GM18907 (cell line): ENCODE measurements around the gene SNED1.

Source experiments
- ATAC-seq: cut with Tn5 transposase; IDR thresholded peaks from one replicate; pipeline ENCODE4 v1.9.1; 2021; ENCODE audit warnings: mild to moderate bottlenecking, moderate library complexity; ENCODE audit not compliant: unreplicated experiment

SNED1 gene

DNA sequence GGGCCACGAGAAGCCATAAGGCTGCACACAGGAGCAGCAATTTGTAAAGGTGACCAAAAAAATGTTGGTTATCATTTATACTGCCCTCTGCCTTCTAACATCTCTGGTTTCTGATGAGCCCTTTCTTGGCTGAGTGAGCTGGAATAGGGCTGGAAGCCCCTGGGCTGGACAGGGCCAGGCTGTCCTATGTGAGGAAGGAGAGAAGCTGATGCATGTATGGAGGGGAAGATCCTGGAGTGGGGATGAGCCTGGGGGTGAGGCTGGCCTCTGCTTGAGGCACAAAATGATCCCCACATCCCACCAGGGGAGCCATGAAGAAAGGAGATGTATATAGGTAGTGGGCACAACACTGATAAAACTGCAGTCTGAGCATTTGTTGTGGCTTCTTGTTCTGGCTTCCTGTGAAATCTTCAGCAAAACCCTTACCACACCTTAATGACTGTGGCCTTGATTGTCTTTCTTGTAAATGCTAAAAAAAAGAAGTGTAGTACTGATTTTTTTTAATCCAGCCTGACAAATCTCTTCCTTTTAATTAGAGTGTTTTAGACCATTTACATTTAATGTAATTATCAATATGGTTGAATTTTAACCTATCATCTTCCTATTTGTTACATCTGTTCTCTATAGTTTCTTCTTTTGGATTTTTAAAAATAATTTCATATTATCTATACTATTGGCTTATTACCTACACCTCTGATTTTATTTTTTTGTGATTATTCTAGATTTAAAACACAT is 5.6 kb downstream of the SNED1 start:
- ATAC-seq = no peak

DNA sequence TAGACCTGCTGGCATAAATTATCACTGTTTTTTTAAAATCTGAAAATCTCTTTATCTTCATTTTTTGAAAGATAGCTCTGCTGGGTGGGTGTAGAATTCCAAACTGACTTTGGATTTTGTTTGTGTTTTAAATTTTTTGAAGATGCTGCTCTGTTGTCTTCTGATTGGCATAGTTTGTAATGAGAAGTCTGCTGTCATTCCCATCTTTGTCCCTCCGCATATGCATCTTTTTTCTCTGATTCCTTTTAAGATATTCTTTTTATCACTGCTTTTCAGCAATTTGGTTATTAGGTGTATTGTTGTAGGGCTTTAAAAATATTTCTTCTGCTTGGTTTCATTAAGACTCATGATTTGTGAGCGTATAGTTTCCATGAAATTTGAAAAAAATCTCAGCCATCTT is 7.2 kb downstream of the SNED1 start:
- no peak for ATAC-seq

DNA sequence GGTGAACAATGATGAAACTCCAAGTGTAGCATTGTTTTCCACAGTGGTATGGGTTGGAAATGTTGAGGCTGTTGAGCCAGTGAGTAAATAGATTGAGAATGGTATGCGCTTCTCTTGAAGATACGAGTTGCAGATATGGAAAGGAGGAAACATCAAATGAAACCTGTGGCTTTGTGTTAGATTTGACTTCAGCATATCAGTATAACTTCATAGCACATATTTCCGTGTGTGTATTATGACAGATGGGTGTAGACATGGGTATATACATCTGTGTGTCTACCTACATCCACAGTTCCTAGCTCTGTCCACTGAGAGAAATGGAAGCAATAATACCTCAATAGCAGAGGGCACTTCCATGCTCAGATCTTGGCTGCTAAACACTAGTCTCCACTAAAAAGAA is 8.0 kb downstream of the SNED1 start:
- ATAC-seq = no peak

DNA sequence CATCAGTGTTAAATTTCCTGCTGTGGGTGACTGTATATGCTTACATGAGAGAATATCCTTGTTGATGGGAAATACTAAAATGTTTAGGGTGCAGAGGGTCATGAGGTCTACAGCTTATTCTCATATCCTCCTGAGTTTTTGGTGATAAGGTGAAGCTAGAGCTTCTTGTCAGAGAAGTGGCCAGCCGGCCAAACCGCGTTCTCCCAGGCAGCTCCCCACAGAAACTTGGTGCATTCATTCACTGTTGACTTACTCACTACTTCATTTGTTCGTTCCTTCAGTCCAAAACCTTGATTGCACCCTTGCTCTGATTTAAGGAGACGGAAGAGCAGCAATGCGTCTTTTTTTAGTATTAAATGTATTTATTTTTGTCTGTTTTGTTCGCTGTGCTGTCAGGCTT is 8.7 kb downstream of the SNED1 start:
- ATAC-seq = no peak

DNA sequence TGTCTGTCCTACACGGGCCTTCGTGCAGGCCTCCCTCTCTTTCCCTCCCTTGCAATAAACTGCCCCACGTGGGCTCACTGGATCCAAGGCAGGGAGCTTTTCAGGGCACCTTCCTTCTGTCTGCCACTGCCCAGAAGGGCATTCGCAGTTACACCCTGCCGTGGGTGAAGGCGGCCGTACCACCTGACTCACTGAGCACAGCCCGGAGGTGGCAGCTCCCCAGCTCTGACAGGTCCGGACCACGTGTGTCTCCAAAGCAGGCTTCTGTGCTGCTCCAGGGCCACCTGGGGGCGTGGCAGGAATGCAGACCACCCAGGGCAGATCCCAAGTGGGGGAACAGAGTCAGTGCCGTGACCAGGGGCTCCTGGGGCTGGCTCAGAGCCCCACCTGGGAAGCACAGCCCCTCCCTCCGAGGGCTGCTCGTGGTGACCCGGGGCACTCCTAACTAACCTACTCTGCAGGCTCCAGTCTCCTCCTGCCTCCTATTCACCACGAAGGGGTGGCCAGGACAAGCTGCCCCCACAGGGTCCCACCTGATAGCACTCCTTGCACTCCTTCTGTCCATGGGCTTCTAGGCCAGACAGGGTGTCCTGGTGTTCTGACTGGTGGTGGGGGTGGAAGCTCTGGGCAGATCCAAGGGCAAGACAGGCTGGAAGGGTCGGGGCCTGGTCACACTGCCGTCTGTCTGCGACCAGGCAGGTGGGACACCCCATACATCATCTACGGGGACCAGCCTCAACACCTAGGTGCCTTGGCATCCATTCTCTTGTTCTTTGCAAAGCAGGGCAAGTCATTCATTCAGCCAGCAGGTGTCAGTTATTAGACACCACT is 9.7 kb downstream of the SNED1 start:
- ATAC-seq = no peak

DNA sequence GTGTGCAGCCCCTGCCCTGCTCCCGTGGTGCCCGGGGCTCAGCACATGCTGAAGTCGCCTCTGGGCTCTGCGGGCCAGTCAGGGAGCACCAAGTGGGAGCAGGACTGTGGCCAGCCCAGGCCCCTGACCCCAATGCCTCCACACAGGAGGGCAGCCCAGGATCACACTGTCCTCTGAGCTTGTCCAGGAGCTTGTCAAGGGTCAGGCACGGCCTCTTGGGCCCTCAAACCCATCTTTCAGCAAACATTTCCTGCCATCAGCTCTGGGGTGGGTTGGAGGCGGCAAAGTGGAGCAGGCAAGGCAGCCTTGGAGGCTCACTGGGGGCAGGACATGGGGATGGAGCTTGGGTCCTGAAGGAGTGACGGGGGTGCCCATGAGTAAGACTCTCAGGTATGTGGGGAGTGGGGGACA is 10.3 kb downstream of the SNED1 start:
- ATAC-seq = no peak

DNA sequence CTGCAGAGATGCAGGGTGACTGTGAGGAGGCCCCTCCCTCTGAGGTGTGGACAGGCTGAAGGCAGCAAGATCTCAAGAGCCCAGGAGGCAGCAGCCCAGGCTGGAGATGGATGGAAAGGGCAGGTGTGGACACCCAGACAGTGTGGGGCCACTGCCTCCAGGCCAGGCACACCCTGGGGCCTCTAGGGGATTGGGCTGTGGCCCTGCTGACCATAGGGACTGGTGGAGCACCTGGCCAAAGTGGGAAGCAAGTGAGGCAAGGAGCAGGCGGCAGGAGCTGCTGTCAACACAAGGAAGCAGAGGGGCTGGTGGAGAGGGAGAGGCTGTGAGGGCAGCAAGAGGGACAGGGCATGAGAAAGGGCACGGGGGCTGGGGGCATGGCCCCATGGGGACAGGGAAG is 10.8 kb downstream of the SNED1 start:
- no peak for ATAC-seq

DNA sequence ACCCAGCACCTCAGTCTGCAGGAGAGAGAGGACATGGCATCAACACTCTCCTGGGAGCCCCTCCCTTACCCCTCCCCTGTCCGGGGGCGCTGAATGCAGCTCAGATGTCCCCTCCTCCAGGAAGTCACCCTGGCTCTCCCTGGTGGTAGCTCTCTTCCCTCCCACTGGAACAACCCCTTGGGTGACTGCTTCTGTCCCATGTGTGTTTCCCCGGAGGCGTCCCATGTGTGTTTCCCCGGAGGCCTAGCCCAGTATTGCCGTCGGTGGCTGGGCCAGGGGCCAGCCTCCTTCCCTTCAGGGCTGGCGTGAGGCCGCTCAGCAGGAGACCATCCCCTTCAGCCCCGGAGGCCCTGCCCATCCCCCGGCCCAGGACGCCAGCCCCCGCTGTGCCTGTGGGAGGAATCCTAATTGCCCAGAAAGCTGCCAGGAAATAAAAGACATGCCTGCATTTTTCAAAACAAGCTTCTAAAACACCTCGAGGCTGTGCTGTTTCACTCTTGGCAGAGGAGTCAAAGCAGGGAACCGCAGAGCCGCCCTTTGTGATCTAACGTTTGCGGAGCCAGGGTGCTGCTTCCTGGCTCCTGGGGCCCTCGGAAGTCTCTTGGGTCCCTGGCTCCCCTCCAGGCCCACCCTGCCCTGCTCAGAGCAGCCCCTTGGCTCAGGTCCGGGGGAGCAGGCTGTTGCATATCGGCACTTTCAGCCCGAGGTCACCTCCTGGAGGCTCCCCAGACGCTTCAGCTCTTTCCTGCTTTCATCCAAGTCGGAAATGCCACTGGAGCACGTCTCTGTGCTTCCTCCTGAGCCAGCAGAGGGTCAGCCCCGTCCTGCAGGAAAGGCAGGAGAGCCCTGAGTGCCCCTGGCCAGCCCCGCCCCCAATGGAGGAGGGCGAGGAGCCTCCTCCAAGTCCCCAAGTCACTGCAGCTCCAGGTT is 11.4 kb downstream of the SNED1 start:
- ATAC-seq = no peak

DNA sequence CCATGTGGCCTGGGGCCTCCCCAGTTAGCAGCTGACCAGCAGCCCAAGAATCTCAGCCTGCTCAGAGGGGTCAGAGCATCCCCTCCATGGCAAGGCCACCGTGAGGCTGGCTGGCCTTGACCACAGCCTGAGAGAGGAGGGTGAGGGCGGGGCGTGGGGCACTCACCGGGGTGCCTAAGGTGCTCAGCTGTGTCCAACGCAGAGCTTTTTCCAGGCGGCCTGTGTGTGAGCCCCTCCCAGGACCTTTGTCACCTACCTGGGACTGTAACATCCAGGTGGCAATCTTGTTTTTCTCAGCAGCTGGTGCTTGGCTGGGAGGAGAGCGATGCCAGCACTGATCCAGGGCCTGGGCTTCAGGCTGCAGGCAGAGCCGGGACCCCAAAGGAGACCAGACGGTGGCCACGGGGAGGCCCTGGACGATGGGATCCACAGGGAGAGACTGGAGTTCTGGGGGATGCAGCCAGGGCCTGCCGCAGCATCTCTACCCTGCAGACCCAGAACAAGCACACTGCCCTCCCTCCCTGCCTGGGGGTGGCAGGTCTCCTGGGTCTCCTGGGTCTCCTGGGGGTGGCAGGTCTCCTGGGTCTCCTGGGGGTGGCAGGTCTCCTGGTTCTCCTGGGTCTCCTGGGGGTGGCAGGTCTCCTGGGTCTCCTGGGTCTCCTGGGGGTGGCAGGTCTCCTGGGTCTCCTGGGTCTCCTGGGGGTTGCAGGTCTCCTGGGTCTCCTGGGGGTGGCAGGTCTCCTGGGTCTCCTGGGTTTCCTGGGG is 12.3 kb downstream of the SNED1 start:
- no peak for ATAC-seq

DNA sequence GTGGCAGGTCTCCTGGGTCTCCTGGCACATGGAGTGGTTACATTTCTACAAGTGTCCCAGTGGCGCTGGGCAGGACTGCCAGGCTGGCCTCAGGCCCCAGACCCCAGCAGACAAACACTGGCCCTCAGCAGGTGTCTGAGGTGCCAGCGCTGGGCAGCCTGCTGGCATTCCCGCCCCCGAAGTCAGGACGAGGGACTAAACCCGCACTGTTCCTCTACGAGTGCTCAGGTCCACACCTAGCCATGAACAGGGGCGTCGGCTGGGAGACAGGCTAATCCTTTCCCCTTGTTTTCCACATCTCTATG is 12.8 kb downstream of the SNED1 start:
- no peak for ATAC-seq

DNA sequence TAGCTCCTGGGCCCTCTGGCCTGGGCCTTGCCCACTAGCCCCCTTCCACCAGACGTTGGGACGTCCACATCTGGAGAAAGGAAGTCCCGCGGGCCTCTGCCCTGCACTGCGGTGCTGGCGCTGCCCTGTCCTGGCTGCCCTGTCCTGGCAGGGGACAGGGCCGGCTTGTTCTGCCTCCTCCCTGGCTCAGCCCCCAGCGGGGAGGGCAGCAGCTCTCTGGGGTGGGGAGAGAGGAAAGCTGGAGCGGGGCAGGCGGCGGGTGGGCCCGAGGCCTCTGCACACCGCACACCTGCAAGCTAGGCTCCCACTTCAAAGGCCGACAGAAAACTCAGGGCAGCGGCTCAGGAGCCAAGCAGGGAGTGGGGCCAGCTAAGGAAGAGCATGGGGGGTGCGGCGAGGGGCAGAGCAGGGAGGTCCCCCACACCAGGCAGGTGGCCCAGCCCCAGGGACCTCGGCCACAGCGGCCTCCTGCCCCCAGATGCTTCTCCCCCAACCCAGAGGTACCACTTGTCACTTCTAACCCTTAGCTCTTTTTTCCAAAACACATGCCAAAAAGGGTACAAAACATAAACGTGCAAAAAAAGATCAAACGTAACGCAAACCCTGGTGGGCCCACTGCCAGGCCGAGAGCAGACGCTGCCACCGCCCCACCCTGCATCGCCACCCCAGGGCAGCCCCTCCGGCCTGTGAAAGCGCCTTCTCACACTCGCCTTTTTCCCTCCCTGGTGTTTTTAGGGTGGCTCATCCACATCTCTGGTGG is 13.5 kb downstream of the SNED1 start:
- ATAC-seq = no peak

DNA sequence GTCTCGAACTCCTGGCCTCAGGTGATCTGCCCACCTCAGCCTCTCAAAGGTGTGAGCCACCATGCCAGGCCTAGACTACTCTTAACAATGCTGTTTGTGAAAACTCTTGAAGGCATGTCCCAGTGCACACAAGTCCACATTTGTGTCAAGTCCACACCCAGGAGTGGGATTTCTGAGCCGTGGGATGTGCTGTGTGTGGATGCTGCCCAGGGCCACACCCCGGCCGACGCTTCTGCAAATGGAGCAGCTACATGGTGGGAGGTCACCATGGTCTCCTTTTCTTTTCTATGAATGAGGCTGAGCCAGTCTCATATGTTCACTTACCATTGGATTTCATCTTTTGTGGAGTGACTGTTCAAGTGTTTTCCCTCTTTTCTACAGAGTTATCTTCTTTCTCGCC is 15.8 kb downstream of the SNED1 start:
- no peak for ATAC-seq

DNA sequence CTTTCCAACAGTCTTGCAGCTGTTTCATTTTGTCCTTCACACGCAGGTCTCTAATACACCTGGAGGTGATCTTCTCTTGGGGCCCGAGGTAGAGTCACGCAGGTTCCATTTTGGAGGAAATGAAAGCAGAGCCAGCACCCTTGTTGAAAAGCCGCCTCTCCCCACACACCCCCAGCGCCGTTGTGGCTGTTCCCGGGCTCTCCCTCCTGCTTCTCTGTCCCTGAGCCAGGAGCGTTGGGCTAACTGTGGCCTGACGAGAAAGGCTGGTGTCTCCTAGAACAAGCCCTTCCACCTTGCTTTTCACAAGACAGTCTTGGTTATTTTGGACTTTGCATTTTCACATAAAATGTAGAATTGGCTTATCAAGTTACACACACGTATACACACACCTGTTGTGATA is 16.3 kb downstream of the SNED1 start:
- no peak for ATAC-seq

DNA sequence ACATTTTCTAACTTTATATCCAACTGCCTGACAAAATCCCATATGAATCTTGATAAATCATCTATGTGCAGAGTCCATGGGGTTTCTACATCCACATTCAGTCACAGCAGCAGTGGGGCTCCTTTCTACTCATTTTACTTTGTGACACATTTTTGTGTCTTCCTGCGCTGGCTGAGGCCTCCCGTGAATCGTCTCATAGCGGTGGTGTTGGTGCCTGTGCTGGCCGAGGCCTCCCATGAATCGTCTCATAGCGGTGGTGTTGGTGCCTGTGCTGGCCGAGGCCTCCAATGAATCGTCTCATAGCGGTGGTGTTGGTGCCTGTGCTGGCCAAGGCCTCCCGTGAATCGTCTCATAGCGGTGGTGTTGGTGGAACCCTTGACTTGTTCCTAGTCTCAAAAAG is 17.0 kb downstream of the SNED1 start:
- no peak for ATAC-seq

DNA sequence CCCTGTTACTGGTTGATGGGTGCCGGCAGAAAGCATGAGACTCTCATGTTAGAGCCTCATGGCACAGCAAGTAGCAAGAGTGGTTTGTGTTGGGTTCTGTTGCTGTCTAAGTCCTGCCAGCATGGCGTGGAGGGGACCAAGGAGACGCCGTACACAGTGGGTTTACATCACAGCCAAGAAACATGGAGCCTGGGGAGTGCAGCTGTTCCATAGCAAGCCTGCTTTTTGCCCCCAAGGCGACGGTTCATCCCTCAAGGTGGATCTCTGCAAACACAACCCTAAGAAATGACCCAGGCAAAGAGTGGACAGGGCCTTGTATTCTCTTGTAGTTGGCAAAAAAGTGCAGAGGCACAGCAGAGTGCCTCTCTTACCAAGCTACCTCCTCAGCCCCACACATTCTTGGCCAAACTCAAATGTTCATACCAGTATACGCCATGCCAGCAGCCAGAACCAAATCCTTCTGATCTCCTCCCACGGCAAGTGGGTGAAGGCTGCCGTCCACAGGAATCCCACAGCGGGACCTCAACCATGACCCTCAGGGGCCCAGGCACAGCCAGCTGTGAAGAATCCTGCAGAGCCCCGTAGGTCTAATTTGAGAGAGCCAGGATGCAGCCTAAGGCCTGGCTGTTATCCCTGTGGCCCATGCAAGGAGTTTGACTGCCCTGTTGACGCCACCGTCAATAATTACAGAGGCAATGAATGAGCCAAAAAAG is 19.0 kb downstream of the SNED1 start:
- ATAC-seq = no peak

DNA sequence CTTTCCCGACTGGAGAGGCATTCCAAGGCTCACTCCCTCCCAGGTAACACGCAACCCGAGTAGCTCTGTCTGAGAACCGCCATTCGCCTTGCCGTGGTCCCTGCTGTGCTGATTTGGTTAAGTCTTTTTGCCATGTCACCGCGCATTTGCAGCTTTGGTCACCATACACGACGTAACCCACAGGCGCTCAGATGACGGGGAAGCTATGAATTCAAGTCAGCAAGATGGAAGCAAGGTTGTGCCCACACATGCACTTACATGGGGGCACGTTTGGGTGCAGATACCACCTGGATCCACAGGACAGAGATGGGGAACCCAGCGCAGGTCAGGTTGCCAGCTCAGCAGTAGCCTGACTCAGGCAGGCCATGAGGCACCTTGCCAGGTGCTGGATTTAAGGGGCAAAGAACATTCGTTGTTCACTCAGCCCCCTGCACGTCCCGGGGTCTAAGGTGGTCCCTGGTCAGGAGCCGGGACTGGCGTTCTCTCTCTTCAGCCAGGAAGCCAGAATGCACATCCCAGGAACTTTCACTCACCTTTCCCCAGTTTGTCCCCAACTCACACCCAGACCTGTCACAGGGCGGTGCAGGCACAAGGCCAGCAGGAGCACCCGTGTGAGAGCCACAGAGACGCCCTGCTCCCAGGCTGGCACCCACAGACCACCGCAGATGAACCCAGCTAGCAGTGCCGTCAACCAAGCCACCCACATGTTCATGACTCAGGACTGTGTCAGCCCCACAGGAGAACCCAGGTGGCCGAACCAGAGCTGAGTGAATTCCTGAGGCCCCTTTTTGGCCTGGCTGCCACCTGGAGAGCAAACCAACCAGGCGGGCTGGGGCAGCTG is 19.9 kb downstream of the SNED1 start:
- ATAC-seq = no peak

DNA sequence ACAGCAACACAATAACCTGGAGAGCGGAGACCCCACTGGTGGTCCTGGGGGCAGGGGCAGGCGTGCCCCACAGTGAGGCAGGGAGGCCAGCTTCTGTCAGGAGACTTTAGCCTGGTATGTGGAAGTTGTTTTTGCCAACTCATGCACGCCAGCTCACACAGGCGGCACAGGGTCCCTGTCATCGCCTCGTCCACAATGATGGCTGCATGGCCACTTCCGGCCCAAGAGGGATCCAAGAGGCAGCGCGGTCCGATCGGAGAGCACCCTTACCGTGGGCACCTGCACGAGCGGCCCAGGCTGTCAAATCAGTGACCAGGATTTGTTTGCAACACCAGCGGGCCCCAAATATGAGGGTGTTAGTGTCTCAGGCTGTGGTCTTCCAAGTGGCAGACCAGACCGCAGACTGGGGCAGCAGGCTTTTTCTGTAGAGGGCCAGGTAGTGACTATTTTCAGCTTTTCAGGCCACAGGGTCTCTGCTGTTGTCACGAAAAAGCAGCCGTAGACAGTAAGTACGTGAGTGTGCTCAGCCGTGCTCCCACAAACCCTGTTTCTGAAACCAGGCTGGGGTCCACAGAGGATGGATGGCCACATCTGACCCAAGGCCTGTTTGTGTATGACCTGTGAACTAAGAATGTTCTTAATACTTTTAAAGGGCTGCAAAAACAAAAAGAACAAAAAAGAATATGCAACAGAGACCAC is 21.2 kb downstream of the SNED1 start:
- ATAC-seq = no peak

DNA sequence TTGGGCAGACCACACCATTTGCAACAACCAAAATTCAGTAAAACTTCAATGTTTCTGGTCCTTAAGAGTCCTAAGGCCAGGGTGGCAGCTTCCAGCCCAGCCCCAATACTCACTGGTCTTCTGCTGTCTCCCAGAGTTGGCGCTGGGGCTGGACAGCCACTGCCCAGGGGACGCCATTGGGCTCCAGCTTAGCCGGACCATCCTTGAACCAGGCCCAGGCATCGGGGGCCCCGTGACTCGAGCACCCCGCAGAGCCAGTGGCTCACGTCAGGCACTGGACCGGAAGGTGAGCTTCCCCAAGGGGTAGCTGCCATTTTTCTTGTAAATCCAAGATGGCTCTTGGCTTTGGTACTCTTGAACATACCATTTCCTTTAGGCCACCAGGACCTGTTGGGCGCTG is 21.8 kb downstream of the SNED1 start:
- no peak for ATAC-seq
